ENCODE results near the gene ICA1. TPM values are rescaled to one million over a fixed set of nuclear protein-coding genes. Genes with fewer than 3 reads are reported as not detected.

The ICA1 gene
- total RNA-seq, 1 experiment from 2014 or later: 28.8 TPM

- Histone ChIP-seq H2BK5ac (ENCODE audit: insufficient read length, low read length) (no peak overlapping the region), H4K91ac (ENCODE audit: insufficient read length, low read depth, low read length) (no peak overlapping the region), H3K23me2 (ENCODE audit: insufficient read length, low read depth, low read length, poor library complexity, severe bottlenecking) (no peaks in the 10 kb centered on the region), H3K27me3 (ENCODE audit: insufficient read depth, low read length) (no peaks in the 10 kb centered on the region), H3K23ac (ENCODE audit: insufficient read length, low read depth, low read length) (no peak overlapping the region), H3K79me1 (ENCODE audit: insufficient read depth, low read depth, low read length, poor library complexity, severe bottlenecking) (no peaks in the 10 kb centered on the region), H3K56ac (ENCODE audit: insufficient read length, low read depth, low read length) (no peak overlapping the region), H2BK120ac (ENCODE audit: low read depth, low read length, poor library complexity, severe bottlenecking) (no peak overlapping the region), H2AK5ac (ENCODE audit: insufficient read length, low read length) (no peak overlapping the region), H2BK15ac (ENCODE audit: low read depth, low read length) (no peak overlapping the region), H3K79me2 (ENCODE audit: insufficient read depth, low read length) (no peaks in the 10 kb centered on the region), H3K9ac (ENCODE audit: extremely low read depth, insufficient read length, low read length) (no peak overlapping the region), H3K14ac (ENCODE audit: insufficient read depth, low read length) (no peak overlapping the region), H3K9me3 (ENCODE audit: control insufficient read depth, low read depth, low read length) (no peaks in the 10 kb centered on the region), H4K20me1 (ENCODE audit: control insufficient read depth, insufficient read depth, insufficient read length) (no peaks in the 10 kb centered on the region), H3K4me1 (ENCODE audit: insufficient read depth, low read length) (peaks cover 6% of the 10 kb centered on the region; the same call in 1 of the 2 replicates), H3K4ac (ENCODE audit: low read depth, low read length) (no peak overlapping the region), H4K5ac (ENCODE audit: insufficient read length, low read depth, low read length) (no peak overlapping the region), H2AFZ (ENCODE audit: low read length) (no peak overlapping the region), H3K27ac (ENCODE audit: insufficient read length, low read depth, low read length) (no peak overlapping the region), H3K4me2 (ENCODE audit: insufficient read depth, insufficient read length, low read length) (no peak overlapping the region), H2BK20ac (ENCODE audit: low read depth, low read length, poor library complexity, severe bottlenecking) (no peak overlapping the region), H3T11ph (ENCODE audit: low read length) (no peak overlapping the region), H2BK12ac (ENCODE audit: insufficient read length, low read depth, low read length) (no peak overlapping the region), H3K18ac (ENCODE audit: insufficient read length, low read depth, low read length) (no peak overlapping the region), H4K8ac (replicated peaks; ENCODE audit: insufficient read length, low read depth, low read length) (no peak overlapping the region)
- Mint-ChIP-seq H3K4me1 (peaks cover 21 to 40% of the 10 kb centered on the region in 2 experiments), H3K9me3 (no peaks in the 10 kb centered on the region), H3K4me3 (no peak overlapping the region), H3K27ac (no peak overlapping the region), H3K36me3 (ENCODE audit: insufficient read depth in 1 of 3, low read depth in 3 of 3) (no peaks in the 10 kb centered on the region; a peak in 1 of 7 replicates), H3K27me3 (ENCODE audit: low read depth) (no peaks in the 10 kb centered on the region)
- DNase-seq: no peak
- WGBS (ENCODE audit: extremely low coverage, insufficient read length, low lambda C conversion rate): no CpG with 5 or more reads among the region's 4 CpGs
- no peak for TF ChIP-seq CTCF (conservative IDR thresholded peaks at IDR 0.05)
These were observed 117.1 kb downstream of the ICA1 start for GRCh38 chr7:8144856-8145255.

All from H9 (cell line).